K562 (cell line): Measurements from ENCODE around the gene BHLHE40. TPM values are rescaled to one million over a fixed set of nuclear protein-coding genes. Genes with fewer than 3 reads are reported as not detected.

Source experiments
- ATAC-seq: fragments of 200-7000 bp; cut with Tn5 transposase; 3 replicates; pipeline ENCODE4 v1.9.1; 2020; ENCODE audit warnings: moderate library complexity
- BruUV-seq: library from RNA; stranded (reverse); fragments of 400-500 nt; replicated peaks from 2 replicates; lab custom pipeline; 2021; lab: Mats Ljungman, UMichigan
- CTCF ChIA-PET: fragments of 300-600 bp; formaldehyde crosslinking; extraction: SDS; loops from one replicate; lab custom pipeline; 2021; ENCODE audit warnings: low intra/inter-chr PET ratio; lab: Yijun Ruan, JAX
- POLR2A ChIA-PET: fragments of 300-600, 350-650 bp; sonication (Branson Sonifier 250); formaldehyde crosslinking; extraction: SDS; loops from one replicate; lab custom pipeline; 2021; ENCODE audit warnings: antibody characterized with exemption, inconsistent platforms; lab: Yijun Ruan, JAX
- DNase-seq, 4 experiments: peaks; one replicate each; pipeline versions ENCODE4 v3.0.0 to v3.0.0-alpha.2; 2011 to 2018; ENCODE audit warnings: low spot score in 3 of 4, mixed read lengths in 3 of 4; ENCODE audit errors: extremely low read depth in 1 of 4
- FAIRE-seq: peaks from 2 replicates; lab custom pipeline; 2011; peaks lifted over from hg19 to GRCh38; lab: Jason Lieb, UNC
- H2AFZ ChIP-seq: 2 replicates; pipeline ENCODE4 v1.6.0; 2011; ENCODE audit warnings: low read depth, low read length, control low read depth, inconsistent platforms
- H3K27ac ChIP-seq: fragments of 200-600 bp; 3 replicates; pipeline ENCODE4 v1.8.0; 2011; ENCODE audit warnings: low read depth, mild to moderate bottlenecking, control low read depth, inconsistent platforms, low read length, moderate library complexity, mixed read lengths; ENCODE audit errors: extremely low read depth
- H3K27me3 ChIP-seq, 2 experiments: fragments of 300-600 bp in 1 of 2; 2 replicates in 1 of 2; 3 replicates in 1 of 2; pipeline versions ENCODE4 v1.6.0 to v1.8.0; 2011; ENCODE audit warnings: inconsistent platforms in 2 of 2, low read length in 2 of 2, mild to moderate bottlenecking in 1 of 2, mixed read lengths in 1 of 2, moderate library complexity in 1 of 2; ENCODE audit not compliant: control insufficient read depth in 2 of 2, insufficient read depth in 2 of 2
- H3K36me3 ChIP-seq: fragments of 300-600 bp; 3 replicates; pipeline ENCODE4 v1.8.0; 2011; ENCODE audit warnings: mild to moderate bottlenecking, low read length, inconsistent platforms; ENCODE audit not compliant: control insufficient read depth, insufficient read depth
- H3K4me1 ChIP-seq, 2 experiments: fragments of 200-600 bp in 1 of 2; replicated peaks in 1 of 2; 2 replicates in 1 of 2; 3 replicates in 1 of 2; pipeline versions ENCODE4 v1.5.1 to v1.8.0; 2011; ENCODE audit warnings: inconsistent platforms in 2 of 2, low read length in 2 of 2, mild to moderate bottlenecking in 1 of 2, mixed read lengths in 1 of 2, moderate library complexity in 1 of 2; ENCODE audit not compliant: control insufficient read depth in 2 of 2, insufficient read depth in 2 of 2
- H3K4me2 ChIP-seq: 2 replicates; pipeline ENCODE4 v1.6.1; 2011; ENCODE audit warnings: low read length, control low read depth, inconsistent platforms, mixed read lengths; ENCODE audit not compliant: insufficient read depth
- H3K4me3 ChIP-seq: fragments of 200-600 bp; sonication (generic), shearing (Covaris generic); 2 replicates; pipeline ENCODE4 v1.5.1; 2016; ENCODE audit warnings: control low read depth, inconsistent platforms
- H3K79me2 ChIP-seq: fragments of 200-600 bp; 3 replicates; pipeline ENCODE4 v1.8.0; 2011; ENCODE audit warnings: low read length, inconsistent platforms; ENCODE audit not compliant: control insufficient read depth, insufficient read depth
- H3K9ac ChIP-seq, 2 experiments: 2 replicates each; pipeline versions ENCODE4 v1.6.0 to v1.6.1; 2011; ENCODE audit warnings: low read depth in 2 of 2, low read length in 2 of 2, control low read depth in 1 of 2, inconsistent platforms in 1 of 2, mild to moderate bottlenecking in 1 of 2, mixed read lengths in 1 of 2; ENCODE audit not compliant: insufficient read depth in 1 of 2
- H3K9me1 ChIP-seq: one replicate; pipeline ENCODE4 v1.6.0; 2011; ENCODE audit warnings: inconsistent platforms, mild to moderate bottlenecking, low read length, moderate library complexity; ENCODE audit not compliant: control insufficient read depth, insufficient read depth
- H3K9me3 ChIP-seq: replicated peaks from 2 replicates; pipeline ENCODE4 v1.5.1; 2011; ENCODE audit warnings: low read depth, low read length, inconsistent platforms; ENCODE audit not compliant: control insufficient read depth, insufficient read depth
- H4K20me1 ChIP-seq: replicated peaks from 2 replicates; pipeline ENCODE4 v1.6.1; 2011; ENCODE audit warnings: low read length, inconsistent platforms, mixed read lengths; ENCODE audit not compliant: control insufficient read depth, insufficient read depth
- CEBPB ChIP-seq: fragments of 450-650 bp; IDR thresholded peaks from 2 replicates; pipeline ENCODE4 v1.6.1; 2016; ENCODE audit warnings: missing genetic modification characterization, missing compliant biosample characterization
- DEAF1 ChIP-seq: fragments of 450-650 bp; formaldehyde crosslinking; IDR thresholded peaks from 2 replicates; pipeline ENCODE4 v1.4.0; 2020; ENCODE audit warnings: mild to moderate bottlenecking, moderate library complexity
- KLF16 ChIP-seq: IDR thresholded peaks from 2 replicates; pipeline ENCODE4 v1.6.1; 2016; ENCODE audit warnings: antibody characterized with exemption
- LEF1 ChIP-seq: fragments of 450-650 bp; IDR thresholded peaks from 2 replicates; pipeline ENCODE4 v1.6.1; 2016; ENCODE audit warnings: mild to moderate bottlenecking
- MEF2D ChIP-seq: conservative IDR thresholded peaks from 2 replicates; pipeline ENCODE4 v1.6.1; 2016; ENCODE audit warnings: low read depth, missing genetic modification characterization, missing compliant biosample characterization
- NR3C1 ChIP-seq: sonication (generic); formaldehyde crosslinking; IDR thresholded peaks from 2 replicates; pipeline ENCODE4 v1.8.1; 2022; ENCODE audit warnings: missing genetic modification reagents
- RAD21 ChIP-seq, 2 experiments: fragments of 250-450 bp in 1 of 2; fragments of 450-650 bp in 1 of 2; sonication (Bioruptor Pico) in 1 of 2; formaldehyde crosslinking in 1 of 2; IDR thresholded peaks in 1 of 2; conservative IDR thresholded peaks in 1 of 2; 2 replicates each; pipeline versions ENCODE4 v1.4.0 to v1.8.0; 2020 to 2022; ENCODE audit warnings: mild to moderate bottlenecking in 2 of 2, moderate library complexity in 1 of 2
- REST ChIP-seq, 2 experiments: fragments of 450-650 bp; formaldehyde crosslinking in 1 of 2; IDR thresholded peaks; 2 replicates each; pipeline versions ENCODE4 v1.4.0 to v1.6.1; 2014 to 2020; ENCODE audit warnings: mild to moderate bottlenecking in 2 of 2, borderline replicate concordance in 1 of 2, low read depth in 1 of 2
- SRSF1 ChIP-seq: fragments of 200-400 bp; formaldehyde crosslinking; IDR thresholded peaks from 2 replicates; pipeline ENCODE4 v1.6.1; 2017; ENCODE audit warnings: mild to moderate bottlenecking, low read depth, low read length, moderate library complexity
- TRIM24 ChIP-seq, 2 experiments: fragments of 450-650 bp; IDR thresholded peaks; 2 replicates each; pipeline ENCODE4 v1.6.1; 2016
- TSC22D4 ChIP-seq: fragments of 450-650 bp; IDR thresholded peaks from 2 replicates; pipeline ENCODE4 v1.6.1; 2016; ENCODE audit warnings: missing genetic modification characterization, missing biosample characterization, control low read depth
- ZNF217 ChIP-seq: sonication (generic); formaldehyde crosslinking; IDR thresholded peaks from 2 replicates; pipeline ENCODE4 v1.8.0; 2022; ENCODE audit warnings: mild to moderate bottlenecking, missing genetic modification reagents
- ZNF75A ChIP-seq: fragments of 450-650 bp; formaldehyde crosslinking; IDR thresholded peaks from 2 replicates; pipeline ENCODE4 v1.4.0; 2020; ENCODE audit warnings: mild to moderate bottlenecking
- ZSCAN29 ChIP-seq: fragments of 450-650 bp; IDR thresholded peaks from 2 replicates; pipeline ENCODE4 v1.6.1; 2017
- WGBS: fragments of 100-300 bp; shearing (Covaris generic); methylation state at CpG from one replicate; pipeline ENCODE4 v1.1.6; 2016; ENCODE audit warnings: low coverage, mixed read lengths; ENCODE audit not compliant: insufficient coverage; ENCODE audit errors: missing lambda C conversion rate; 5-methylcytosine and 5-hydroxymethylcytosine counted together
- in situ Hi-C: fragments of 300-500 bp; cut with MboI; formaldehyde crosslinking; loops from 4 replicates; pipeline ENCODE4 v1.15.0; 2018; ENCODE audit warnings: inconsistent platforms, mixed read lengths
- intact Hi-C: fragments of 100-400 bp; cut with micrococcal nuclease; formaldehyde crosslinking; loops from 2 replicates; pipeline ENCODE4 v1.14.2; 2022
- polyA plus RNA-seq, 8 experiments: library from polyadenylated mRNA; depleted of rRNA in 4 of 8; stranded (reverse) in 5 of 8; unstranded in 3 of 8; fragments of >200 nt; fragmentation: Nextera tagmentation in 2 of 8; fragmentation: Illumina TruSeq in 1 of 8; extraction: Ambion mirVana in 2 of 8; extraction: Trizol in 1 of 8; gene quantifications; 2 replicates each; pipeline versions ENCODE4 v1.2.1 to v1.2.3, GENCODE V29; 2011 to 2014; ENCODE audit warnings: inconsistent platforms in 1 of 8, missing spikeins in 1 of 8
- total RNA-seq, 7 experiments: library from RNA; depleted of rRNA in 6 of 7; stranded (reverse); fragments of >200 nt in 6 of 7; fragmentation: Illumina TruSeq in 2 of 7; extraction: Trizol in 2 of 7; gene quantifications; 2 replicates each; pipeline versions ENCODE4 v1.2.1 to v1.2.3, GENCODE V29; 2011 to 2021; ENCODE audit warnings: low replicate concordance in 1 of 7

The BHLHE40 gene
- total and polyA plus RNA-seq, 9 of the 15 experiments (the other 6 are each of a cell fraction or from before 2014, with no cell fraction given), result 12.0 to 83.9 (median 31.4) TPM

GRCh38 chr3:4974154-4974553, 5.1 kb upstream of the BHLHE40 start:
- no peaks in the 10 kb centered on the region for H3K9me1 ChIP-seq
- intact Hi-C loops (no loop called here), in situ Hi-C loops (no loop called here)
- H3K36me3 ChIP-seq, result no peaks in the 10 kb centered on the region
- H3K9ac ChIP-seq, result no peak overlapping the region
- no peak for ATAC-seq
- H2AFZ ChIP-seq, result peak overlapping the region; percentile 25; the same call in 1 of the 2 replicates
- ChIA-PET CTCF (no interaction called here), POLR2A (no interaction called here)
- no peak for DNase-seq
- no peaks in the 10 kb centered on the region for H4K20me1 ChIP-seq
- 38% methylated on average over 2 of the region's 2 CpGs for WGBS
- H3K27me3 ChIP-seq, result no peaks in the 10 kb centered on the region
- H3K9me3 ChIP-seq, result no peaks in the 10 kb centered on the region
- H3K4me3 ChIP-seq, result no peak overlapping the region
- BruUV-seq, result no TSS peak
- H3K4me2 ChIP-seq, result no peak overlapping the region
- FAIRE-seq, result no peak
- H3K4me1 ChIP-seq, result peaks cover 21 to 32% of the 10 kb centered on the region in 2 experiments
- H3K27ac ChIP-seq, result peak overlapping the region; percentile 40; the same call in 1 of the 3 replicates
- H3K79me2 ChIP-seq, result no peaks in the 10 kb centered on the region; the same call in 2 of the 3 replicates
- TF ChIP-seq REST (IDR thresholded peaks at IDR 0.05; ENCODE audit: borderline replicate concordance), result peak; percentile 93
- TF ChIP-seq REST (CRISPR knock-in tag; IDR thresholded peaks at IDR 0.05; ENCODE audit: low read depth), result no peak
- 0 out of 2 replicates have a peak, but pooled peaks have one; percentile 25 for TF ChIP-seq ZNF75A
- TF ChIP-seq KLF16, result peak; percentile 37; the same call in 1 of the 2 replicates
- peak; percentile 76 for TF ChIP-seq CEBPB (tag)
- no peak for TF ChIP-seq ZNF217 (CRISPR knock-in tag)
- TF ChIP-seq RAD21 (CRISPR knock-in tag; conservative IDR thresholded peaks at IDR 0.05 in 1 of 2, IDR thresholded peaks at IDR 0.05 in 1 of 2), result 0 out of 4 replicates have a peak, but pooled peaks of 1 of the 2 experiments have one; percentile 19
- TF ChIP-seq ZSCAN29, result no peak
- no peak for TF ChIP-seq MEF2D
- TF ChIP-seq TSC22D4 (tag), result no peak
- no peak for TF ChIP-seq NR3C1 (CRISPR knock-in tag)
- 0 out of 2 replicates have a peak, but pooled peaks have one; percentile 12 for TF ChIP-seq DEAF1
- TF ChIP-seq SRSF1, result no peak
- TF ChIP-seq TRIM24 (IDR thresholded peaks at IDR 0.05), result peak in 1 of 2 experiments; percentile 72; a peak in 2 of 4 replicates
- peak; percentile 26; the same call in 1 of the 2 replicates for TF ChIP-seq LEF1
